Spleen (tissue), 7 donors: ENCODE results near the gene PTPRG.

Experiments
- POLR2A ChIP-seq, 3 donors: fragments of 450-650 bp; IDR thresholded peaks; one replicate each; pipeline ENCODE4 v1.5.1; 2017; ENCODE audit warnings: antibody characterized with exemption in 3 of 3, mild to moderate bottlenecking in 1 of 3
- POLR2AphosphoS5 ChIP-seq, 3 donors: sonication (generic); formaldehyde crosslinking; IDR thresholded peaks; one replicate each; pipeline ENCODE4 v1.5.1; 2017; ENCODE audit warnings: antibody characterized with exemption in 3 of 3
- TF ChIP-seq, protein P1 (sequence below), 11 experiments: fragments of 200-600 bp in 7 of 11; fragments of 450-650 bp in 4 of 11; sonication (generic) in 4 of 11; IDR thresholded peaks in 8 of 11; conservative IDR thresholded peaks in 3 of 11; 1 replicate in 7 of 11; 2 replicates in 4 of 11; pipeline versions ENCODE4 v1.4.0 to v1.8.0; 2016 to 2021; ENCODE audit warnings: antibody characterized with exemption in 11 of 11, inconsistent platforms in 4 of 11, mild to moderate bottlenecking in 1 of 11
- donor health status: DM: no; HTN: no; CAD: no; lungs with moderate emphysema.
- donor health status: DM: no; HTN: no; CAD: no.
- donor health status: DM: no; HTN: no; CAD: no.

DNA sequence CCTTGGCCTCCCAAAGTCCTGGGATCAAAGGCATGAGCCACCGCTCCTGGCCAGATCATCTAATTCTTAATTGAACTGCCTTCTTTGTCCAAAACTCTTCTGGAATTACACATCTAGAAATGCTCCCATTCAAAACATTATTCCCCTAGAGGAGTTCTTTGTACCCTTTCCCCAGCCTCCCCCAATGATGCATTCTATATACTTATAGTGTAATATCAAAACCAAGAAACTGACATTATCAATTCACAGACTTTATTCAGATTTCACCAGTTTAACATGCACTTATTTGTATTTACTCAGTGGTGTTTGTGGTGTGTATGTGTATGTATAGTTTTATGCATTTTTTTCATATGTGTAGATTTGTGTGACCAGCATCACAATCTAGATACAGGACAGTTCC is 85.0 kb downstream of the PTPRG start:
- TF ChIP-seq, protein P1, sequence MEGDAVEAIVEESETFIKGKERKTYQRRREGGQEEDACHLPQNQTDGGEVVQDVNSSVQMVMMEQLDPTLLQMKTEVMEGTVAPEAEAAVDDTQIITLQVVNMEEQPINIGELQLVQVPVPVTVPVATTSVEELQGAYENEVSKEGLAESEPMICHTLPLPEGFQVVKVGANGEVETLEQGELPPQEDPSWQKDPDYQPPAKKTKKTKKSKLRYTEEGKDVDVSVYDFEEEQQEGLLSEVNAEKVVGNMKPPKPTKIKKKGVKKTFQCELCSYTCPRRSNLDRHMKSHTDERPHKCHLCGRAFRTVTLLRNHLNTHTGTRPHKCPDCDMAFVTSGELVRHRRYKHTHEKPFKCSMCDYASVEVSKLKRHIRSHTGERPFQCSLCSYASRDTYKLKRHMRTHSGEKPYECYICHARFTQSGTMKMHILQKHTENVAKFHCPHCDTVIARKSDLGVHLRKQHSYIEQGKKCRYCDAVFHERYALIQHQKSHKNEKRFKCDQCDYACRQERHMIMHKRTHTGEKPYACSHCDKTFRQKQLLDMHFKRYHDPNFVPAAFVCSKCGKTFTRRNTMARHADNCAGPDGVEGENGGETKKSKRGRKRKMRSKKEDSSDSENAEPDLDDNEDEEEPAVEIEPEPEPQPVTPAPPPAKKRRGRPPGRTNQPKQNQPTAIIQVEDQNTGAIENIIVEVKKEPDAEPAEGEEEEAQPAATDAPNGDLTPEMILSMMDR (IDR thresholded peaks at IDR 0.05 in 8 of 11, conservative IDR thresholded peaks at IDR 0.05 in 3 of 11) = no peak
- TF ChIP-seq POLR2A (IDR thresholded peaks at IDR 0.05) (no peak), POLR2AphosphoS5 (IDR thresholded peaks at IDR 0.05) (no peak)
